SK-N-SH (cell line): ENCODE data around the gene MED16.

Source experiments
- CTCF ChIP-seq: fragments of 200-600 bp; sonication (generic); IDR thresholded peaks from 2 replicates; pipeline ENCODE4 v1.6.1; 2017; ENCODE audit warnings: antibody characterized with exemption, mild to moderate bottlenecking, moderate library complexity
- FOXM1 ChIP-seq: IDR thresholded peaks from 2 replicates; pipeline ENCODE4 v1.4.0; 2012; ENCODE audit warnings: low read depth, mild to moderate bottlenecking
- REST ChIP-seq: IDR thresholded peaks from 2 replicates; pipeline ENCODE4 v1.6.1; 2012; ENCODE audit warnings: mild to moderate bottlenecking, low read depth, low read length, moderate library complexity
- TAF1 ChIP-seq: IDR thresholded peaks from 2 replicates; pipeline ENCODE4 v1.6.1; 2012; ENCODE audit warnings: low read depth, mild to moderate bottlenecking, low read length, moderate library complexity, borderline replicate concordance

- TF ChIP-seq TAF1: no peak
- TF ChIP-seq FOXM1: no peak
- TF ChIP-seq CTCF: no peak
- no peak for TF ChIP-seq REST
These were observed 71.7 kb downstream of the MED16 start for GRCh38 chr19:821231-821824.
